Measurements from ENCODE around the gene ACKR2.

The ACKR2 gene

DNA sequence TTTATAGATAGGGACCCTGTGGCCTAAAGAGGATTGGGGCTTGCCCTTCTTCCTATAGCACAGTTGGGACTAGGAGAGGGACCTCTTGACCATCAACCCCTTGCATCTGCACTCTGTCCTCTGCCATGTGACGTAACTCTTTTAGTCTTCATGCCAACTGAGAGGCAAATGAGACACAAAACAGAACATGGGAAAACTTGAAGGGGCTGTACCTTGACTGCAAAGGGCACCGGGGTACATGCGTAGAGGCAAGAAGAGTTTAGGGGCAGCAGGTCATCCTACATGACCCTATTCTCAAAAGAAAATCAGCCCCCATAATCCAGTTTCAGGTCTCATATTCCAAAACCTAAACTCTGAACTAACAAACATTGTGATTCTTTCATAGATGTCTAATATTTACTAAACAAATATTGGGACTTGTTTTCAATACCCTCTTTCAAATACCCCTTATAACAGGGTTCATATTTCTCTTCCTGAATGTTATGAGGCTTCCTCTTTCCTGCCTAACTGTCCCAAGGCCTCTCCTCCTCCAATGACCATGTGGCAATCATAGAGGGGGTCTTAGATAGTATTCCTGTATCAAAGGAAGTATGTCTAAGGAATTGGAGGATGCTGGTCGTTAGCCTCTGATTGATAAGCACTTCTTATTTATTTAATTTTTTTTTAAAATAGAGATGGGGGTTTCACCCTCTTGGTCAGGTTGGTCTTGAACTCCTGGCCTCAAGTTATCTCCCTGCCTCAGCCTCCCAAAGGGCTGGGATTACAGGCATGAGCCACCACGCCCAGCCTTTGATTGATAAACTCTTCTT is 20.6 kb downstream of the ACKR2 start:
- no peak for DNase-seq (ENCODE audit: low spot score)

DNA sequence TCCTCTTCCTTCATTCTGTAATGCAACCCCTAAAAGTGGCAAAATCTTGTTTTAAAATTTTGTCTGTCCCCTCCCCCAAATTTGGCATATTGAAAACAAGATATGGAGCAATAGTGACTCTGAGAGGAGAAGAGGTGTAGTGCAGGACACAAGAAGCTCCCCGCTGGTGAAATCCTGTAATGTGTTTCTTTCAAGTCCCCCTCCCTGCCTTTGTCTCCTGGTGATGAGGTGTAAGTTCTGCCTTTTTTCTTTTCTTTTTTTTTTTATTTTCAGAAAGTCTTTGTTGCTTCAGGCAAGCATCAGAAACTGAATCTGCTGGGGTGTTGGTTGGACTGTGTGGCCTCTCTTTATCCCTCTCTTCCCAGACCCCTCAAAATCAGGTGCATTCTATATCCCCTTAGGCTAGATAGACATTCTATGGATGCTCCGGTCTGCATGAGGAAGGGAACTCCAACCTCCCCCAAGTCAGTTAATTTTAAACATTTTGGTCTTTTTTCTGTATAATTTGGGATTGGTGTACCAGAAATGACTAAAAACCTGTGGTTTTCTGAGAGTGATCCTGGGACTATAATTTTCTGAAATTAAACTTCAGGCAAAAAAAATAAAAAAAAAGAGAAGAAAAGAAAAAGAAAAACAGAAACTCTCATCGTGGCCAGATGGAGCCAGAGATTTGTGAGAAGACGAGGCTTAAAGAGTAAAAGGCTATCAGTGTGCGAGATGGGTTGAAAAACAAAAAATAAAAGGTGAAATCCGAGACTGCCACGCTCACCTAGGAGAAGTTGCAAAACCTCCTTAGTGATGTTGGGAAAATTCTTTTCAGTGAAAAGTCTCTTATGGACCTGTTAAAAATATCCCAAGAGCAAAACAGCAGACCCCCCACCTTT is 21.4 kb downstream of the ACKR2 start:
- no peak for DNase-seq (ENCODE audit: low spot score)

- peak; percentile 79 for DNase-seq (ENCODE audit: low spot score)
Observed at GRCh38 chr3:42831321-42831713, 22.1 kb downstream of the ACKR2 start.

DNA sequence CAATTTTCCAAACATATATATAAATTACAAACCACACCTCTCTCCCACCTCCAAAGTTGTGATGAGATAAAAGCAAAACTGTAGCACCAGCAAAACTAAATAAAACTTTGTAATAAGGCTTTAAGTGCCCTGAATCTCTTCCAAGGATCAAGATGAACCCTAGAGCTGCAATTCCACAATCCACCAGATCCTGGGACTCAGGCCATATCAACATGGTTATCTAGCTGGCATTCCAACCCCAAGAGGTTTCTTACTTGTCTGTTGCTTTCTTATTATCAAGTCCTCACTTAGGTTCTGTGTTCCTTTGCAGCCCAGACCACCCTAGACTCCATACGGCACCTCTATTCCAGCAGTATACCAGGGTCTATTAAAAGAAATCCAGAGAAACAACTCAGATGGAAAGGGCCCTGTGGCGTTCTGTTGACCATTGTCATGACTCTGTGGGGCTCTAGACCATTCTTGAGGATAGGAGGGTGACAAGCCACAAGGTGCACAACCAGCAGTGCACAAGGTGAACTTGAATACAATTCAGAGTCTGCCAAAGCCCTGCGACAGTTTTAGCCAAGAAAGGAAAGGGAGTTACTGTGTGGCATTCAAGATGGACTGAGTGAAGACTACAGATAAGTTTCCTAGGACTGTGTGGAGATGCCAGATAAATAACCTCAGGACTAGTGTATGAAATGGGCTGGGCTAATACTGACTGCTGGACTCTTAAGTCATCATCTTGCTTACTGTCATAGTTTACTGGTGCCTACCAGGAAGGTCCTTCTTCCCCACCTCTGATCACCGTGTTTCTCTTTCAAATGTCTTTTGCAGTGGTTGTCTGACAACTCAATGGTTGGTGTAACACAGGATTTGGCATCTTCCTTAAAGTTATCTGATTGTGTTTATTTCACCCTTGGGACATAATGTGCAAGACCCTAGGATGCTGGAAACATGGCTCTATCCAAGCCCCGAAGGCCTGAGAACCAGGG is 27.2 kb downstream of the ACKR2 start:
- no peak for DNase-seq (ENCODE audit: low spot score)

DNA sequence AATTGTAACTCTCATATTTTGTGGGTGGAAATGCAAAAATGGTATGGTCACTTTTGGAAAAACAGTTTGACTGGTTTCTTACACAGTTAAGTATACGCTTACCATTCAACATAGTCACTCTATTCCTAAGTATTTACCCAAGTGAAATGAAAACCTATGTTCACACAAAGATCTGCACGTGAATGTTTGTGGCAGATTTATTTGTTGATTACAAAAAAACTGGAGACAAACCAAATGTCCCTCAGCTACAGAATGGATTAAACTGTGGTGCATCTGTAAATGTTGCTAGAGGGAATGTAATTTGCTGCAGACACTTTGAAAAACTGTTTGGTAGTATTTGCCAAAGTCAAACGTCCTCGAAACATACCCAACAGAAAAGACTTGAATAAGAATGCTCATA is 29.3 kb downstream of the ACKR2 start:
- DNase-seq (ENCODE audit: low spot score) = no peak

DNA sequence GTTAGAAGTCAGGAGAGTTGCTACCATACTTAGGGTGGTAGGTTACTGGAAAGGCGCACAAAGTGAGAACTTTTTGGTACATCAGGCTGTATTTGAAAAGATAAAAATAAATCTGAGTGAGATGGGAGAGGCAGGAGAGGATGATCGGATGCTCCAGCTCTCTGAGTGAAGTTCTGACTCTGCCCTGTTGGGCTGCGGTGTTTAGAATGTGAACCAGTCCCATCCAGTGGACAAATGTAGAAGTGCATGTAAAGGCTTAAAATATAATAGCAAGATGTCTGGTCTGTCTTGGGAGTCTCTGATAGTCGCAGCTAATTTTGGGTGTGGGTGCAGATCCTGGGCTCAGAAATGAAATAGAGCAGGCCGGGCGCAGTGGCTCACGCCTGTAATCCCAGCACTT is 30.4 kb downstream of the ACKR2 start:
- DNase-seq (ENCODE audit: low spot score) = peak; percentile 43

DNA sequence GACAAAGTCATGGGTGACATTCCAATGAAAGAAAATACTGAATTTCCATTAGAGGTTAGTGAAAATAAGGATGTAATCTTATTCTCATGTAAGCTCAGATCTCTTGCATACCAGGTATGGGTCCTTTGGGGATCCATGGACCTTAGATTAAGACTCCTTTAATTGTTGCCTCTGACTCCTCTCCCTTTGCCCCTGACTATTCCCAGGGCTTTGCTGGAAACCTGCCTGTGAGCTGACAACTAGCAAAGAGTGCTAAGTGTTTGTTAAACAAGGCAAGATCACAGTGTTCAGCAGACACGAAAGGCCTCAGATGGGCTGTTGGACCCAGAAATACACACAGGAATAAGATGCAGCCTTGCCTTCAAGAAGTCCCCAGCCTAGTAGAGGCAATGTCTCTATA is 32.1 kb downstream of the ACKR2 start:
- no peak for DNase-seq (ENCODE audit: low spot score)

- DNase-seq (ENCODE audit: low spot score) = no peak
Observed at GRCh38 chr3:42843713-42844411, 34.6 kb downstream of the ACKR2 start.

GRCh38 chr3:42844412-42844713 is 35.1 kb downstream of the ACKR2 start:
- DNase-seq (ENCODE audit: low spot score) = no peak

GRCh38 chr3:42844815-42845214 is 35.6 kb downstream of the ACKR2 start:
- no peak for DNase-seq (ENCODE audit: low spot score)

DNA sequence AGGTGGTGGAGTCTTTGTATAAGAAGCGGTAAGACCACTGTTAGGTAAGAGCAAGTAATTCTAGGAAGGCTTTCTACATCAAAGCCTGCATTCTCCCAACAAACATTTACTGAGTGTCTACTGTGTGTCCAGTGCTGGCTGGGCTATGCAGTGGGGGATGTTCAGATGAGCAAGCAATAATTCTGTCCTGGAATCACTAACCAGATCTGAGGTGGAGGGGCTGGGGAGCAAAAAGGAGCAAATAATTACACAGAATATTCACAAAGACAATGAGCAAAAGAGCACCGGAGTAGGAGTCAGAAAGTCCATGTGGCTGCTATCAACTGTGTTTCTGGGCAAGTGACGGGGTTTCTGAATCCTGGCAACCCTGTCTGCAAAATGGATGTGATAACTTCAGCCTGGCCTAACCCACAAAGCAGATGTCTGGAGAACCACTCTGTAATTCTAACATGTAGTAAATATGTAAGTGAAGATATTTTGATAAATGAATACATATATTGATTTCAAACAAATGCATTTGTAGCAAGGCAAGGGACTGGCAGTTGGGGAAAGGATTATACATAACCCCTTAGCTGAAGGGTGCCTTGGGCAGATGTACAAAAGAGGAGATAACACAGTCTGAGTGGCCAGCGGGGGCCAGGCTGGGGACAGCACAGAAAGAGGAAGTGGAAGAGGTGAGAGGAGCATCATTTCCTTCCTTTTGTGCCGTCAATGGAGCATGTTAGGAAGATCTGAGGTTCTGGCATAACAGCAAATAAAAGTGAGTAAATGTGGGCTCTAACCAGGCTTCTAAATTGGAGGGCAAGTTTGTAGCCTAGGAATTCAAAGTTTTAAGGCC is 37.7 kb downstream of the ACKR2 start:
- DNase-seq (ENCODE audit: low spot score) = no peak

- DNase-seq (ENCODE audit: low spot score) = no peak
Observed at GRCh38 chr3:42847731-42848130, 38.5 kb downstream of the ACKR2 start.

- DNase-seq (ENCODE audit: low spot score) = no peak
Observed at GRCh38 chr3:42849017-42849416, 39.8 kb downstream of the ACKR2 start.

GRCh38 chr3:42850263-42850662 is 41.0 kb downstream of the ACKR2 start:
- DNase-seq (ENCODE audit: low spot score) = no peak

- no peak for DNase-seq (ENCODE audit: low spot score)
Observed at GRCh38 chr3:42851228-42851834, 42.1 kb downstream of the ACKR2 start.

- DNase-seq (ENCODE audit: low spot score) = no peak
Observed at GRCh38 chr3:42852441-42852840, 43.2 kb downstream of the ACKR2 start.

GRCh38 chr3:42853056-42853455 is 43.8 kb downstream of the ACKR2 start:
- no peak for DNase-seq (ENCODE audit: low spot score)

- no peak for DNase-seq (ENCODE audit: low spot score)
Observed at GRCh38 chr3:42853739-42854302, 44.6 kb downstream of the ACKR2 start.

DNA sequence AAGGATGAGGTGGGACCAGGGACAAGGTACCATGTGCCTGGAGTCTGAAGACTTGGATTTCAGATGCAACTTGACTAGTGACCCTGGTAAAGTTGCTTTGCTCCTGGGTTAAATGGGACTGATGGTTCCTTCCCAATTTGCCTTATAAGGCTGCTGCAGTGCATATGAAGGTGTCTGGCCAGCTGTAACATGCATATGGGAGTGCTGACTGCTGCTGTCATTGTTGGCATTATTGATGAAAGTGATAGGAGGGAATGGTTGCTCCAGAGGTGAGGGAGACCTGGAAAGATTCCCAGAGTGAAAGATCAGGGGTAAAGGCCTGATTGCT is 45.9 kb downstream of the ACKR2 start:
- DNase-seq (ENCODE audit: low spot score) = no peak

Data from CD4-positive, alpha-beta T cell treated with Interleukin-15 for 4 hours (primary cell).